Ovary (tissue), 9 donors: Measurements from ENCODE around the gene CCL4. TPM values are rescaled to one million over a fixed set of nuclear protein-coding genes. Genes with fewer than 3 reads are reported as not detected.
"Not testable (repeated sequence)": the region's sequence is repeated elsewhere in the genome, so short reads cannot be mapped to it uniquely, and the experiment has no call there.

ENCODE experiments used
- DNase-seq, 5 donors: peaks; one replicate each; pipeline ENCODE4 v3.0.0-alpha.2; 2019 to 2020
- H3K27ac ChIP-seq, 2 donors: fragments of 200-600 bp; one replicate each; pipeline versions ENCODE4 v1.5.1 to v1.8.0; 2019 to 2022
- H3K27me3 ChIP-seq: fragments of 200-600 bp; one replicate; pipeline ENCODE4 v1.8.0; 2022
- H3K36me3 ChIP-seq: fragments of 200-600 bp; sonication (generic); one replicate; pipeline ENCODE4 v1.5.1; 2019
- H3K4me1 ChIP-seq: one replicate; pipeline ENCODE4 v1.8.1; 2013; ENCODE audit warnings: mild to moderate bottlenecking, moderate library complexity; ENCODE audit not compliant: insufficient read depth
- H3K4me3 ChIP-seq: fragments of 200-600 bp; sonication (generic); one replicate; pipeline ENCODE4 v1.5.1; 2017
- H3K9me3 ChIP-seq, 2 donors: fragments of 200-600 bp in 1 of 2; sonication (generic) in 1 of 2; one replicate each; pipeline versions ENCODE4 v1.5.1 to v1.8.1; 2013 to 2019; ENCODE audit warnings: mild to moderate bottlenecking in 1 of 2, moderate library complexity in 1 of 2
- EP300 ChIP-seq: sonication (generic); formaldehyde crosslinking; IDR thresholded peaks from one replicate; pipeline ENCODE4 v1.6.1; 2017; ENCODE audit warnings: antibody characterized with exemption
- POLR2A ChIP-seq: fragments of 450-650 bp; IDR thresholded peaks from one replicate; pipeline ENCODE4 v1.6.1; 2017; ENCODE audit warnings: antibody characterized with exemption, mild to moderate bottlenecking, moderate library complexity
- WGBS, 3 donors: extraction: QIAGEN DNeasy Blood & Tissue Kit in 1 of 3; methylation state at CpG; one replicate each; pipeline versions ENCODE4 v1.1.5 to v1.1.7; 2013 to 2017; 5-methylcytosine and 5-hydroxymethylcytosine counted together
- intact Hi-C, 4 donors: fragments of 100-400 bp; cut with DNase I; formaldehyde crosslinking; loops; one replicate each; pipeline versions ENCODE4 v1.11.0 to v1.15.1; 2022 to 2023
- polyA plus RNA-seq, 2 donors: library from polyadenylated mRNA; stranded (reverse); fragments of 200-250 nt in 1 of 2; fragments of 350-450 nt in 1 of 2; fragmentation: Illumina TruSeq in 1 of 2; extraction: RNeasy Lipid Tissue Mini Kit (QIAGEN cat#74804) in 1 of 2; gene quantifications; one replicate each; pipeline ENCODE4 v1.2.3, GENCODE V29; 2013 to 2014
- total RNA-seq, 7 donors: library from RNA; depleted of rRNA in 2 of 7; stranded (reverse); fragments of >200 nt in 2 of 7; fragmentation: NEBNext Ultra II Directional in 3 of 7; extraction: Animal tissue kit (Norgen Biotek cat#: 25700) in 3 of 7; gene quantifications; one replicate each; pipeline versions ENCODE4 v1.1.0 to v1.2.4, GENCODE V29; 2016 to 2023
- TF ChIP-seq, protein P1 (sequence below), 3 donors: fragments of 450-650 bp in 2 of 3; fragments of 200-600 bp in 1 of 3; IDR thresholded peaks; one replicate each; pipeline versions ENCODE4 v1.5.1 to v1.8.0; 2016 to 2022; ENCODE audit warnings: antibody characterized with exemption in 3 of 3, mild to moderate bottlenecking in 1 of 3
- donor health status: DM: no; HTN: no; CAD: no; lungs with moderate emphysema.
- donor health status: DM: no; HTN: no; CAD: no.
- donor health status: Bipolar disorder and iron deficiency.
- donor health status: DM: yes; HTN: yes; CAD: no.
- donor health status: DM: no; HTN: no; CAD: no.
- donor health status: DM: yes; HTN: yes; CAD: no.

CCL4 gene
- total and polyA plus RNA-seq, 9 donors, result 1.1 to 17.2 (median 2.3) TPM

DNA sequence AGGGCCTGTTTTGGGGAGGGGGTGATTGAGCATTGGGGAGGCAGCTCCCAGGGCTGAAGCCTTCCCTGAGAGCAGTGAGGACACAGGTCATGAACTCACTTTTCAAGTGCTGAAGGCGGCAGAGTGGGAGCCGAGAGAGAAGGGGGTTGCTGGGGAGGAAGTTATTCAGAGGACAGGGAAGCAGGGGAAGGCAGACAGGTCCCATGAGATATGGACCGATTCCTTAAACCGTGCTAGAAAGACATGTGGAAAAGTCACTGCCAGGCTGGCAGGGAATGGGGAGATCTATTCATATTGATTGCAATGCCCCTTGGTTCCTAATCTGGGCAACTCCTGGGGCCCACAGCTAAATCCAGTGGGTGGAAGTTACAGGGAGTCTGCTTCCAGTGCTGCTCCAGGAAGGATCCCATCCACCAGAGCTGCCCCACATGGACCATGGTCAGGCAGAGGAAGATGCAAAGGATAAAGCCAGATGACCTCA lies 1.1 kb downstream of the CCL4 start:
- H3K27ac ChIP-seq, result no peak overlapping the region
- H3K27me3 ChIP-seq, result no peaks in the 10 kb centered on the region
- DNase-seq, result no peak
- H3K4me3 ChIP-seq, result no peak overlapping the region
- H3K36me3 ChIP-seq, result no peaks in the 10 kb centered on the region
- H3K9me3 ChIP-seq, result no peaks in the 10 kb centered on the region
- 30 to 49% (median 32%) methylated on average over 4 of the region's 4 CpGs for WGBS, 3 donors
- no peak for TF ChIP-seq POLR2A
- intact Hi-C loops, result no loop called here
- no peaks in the 10 kb centered on the region for H3K4me1 ChIP-seq

DNA sequence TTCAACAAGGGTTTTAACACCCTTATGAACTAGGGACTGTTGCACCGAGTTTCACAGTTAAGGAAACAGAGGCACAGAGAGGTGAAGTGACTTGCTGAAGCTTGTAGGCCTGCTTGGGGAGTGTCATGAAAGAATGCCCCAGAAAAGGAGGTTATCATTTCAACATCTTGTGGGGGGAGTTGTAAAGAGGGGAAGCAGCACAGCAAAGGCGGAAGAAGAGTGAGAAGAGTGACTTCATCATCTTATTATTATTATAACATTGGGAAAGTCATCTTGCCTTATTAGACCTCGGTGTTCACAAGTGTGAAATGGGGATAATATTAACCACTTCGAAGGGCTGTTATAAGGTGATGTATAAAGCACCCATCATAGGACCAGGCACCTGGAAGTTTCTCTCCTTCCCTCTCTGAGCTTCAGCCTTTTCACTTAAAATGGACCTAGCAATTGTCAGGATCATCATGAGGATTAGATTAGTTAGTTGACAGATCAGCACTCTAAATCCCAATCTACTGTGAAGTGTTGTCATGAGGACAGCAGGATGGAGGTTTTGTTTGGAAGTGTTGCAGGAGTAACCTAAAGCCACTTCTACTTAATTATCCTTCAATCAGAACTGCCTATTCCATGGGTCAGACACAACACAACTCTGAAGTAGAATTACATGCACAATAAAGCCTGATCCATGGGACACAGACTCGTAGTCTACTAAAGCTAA lies 2.3 kb downstream of the CCL4 start:
- Histone ChIP-seq H3K27me3 (no peaks in the 10 kb centered on the region), H3K36me3 (no peaks in the 10 kb centered on the region), H3K9me3 (no peaks in the 10 kb centered on the region), H3K27ac (no peak overlapping the region), H3K4me3 (no peak overlapping the region), H3K4me1 (no peaks in the 10 kb centered on the region)
- WGBS, 3 donors, result 77 to 84% (median 82%) methylated on average over 5 of the region's 5 CpGs
- no peak for DNase-seq
- intact Hi-C loops, result no loop called here
- no peak for TF ChIP-seq EP300
- TF ChIP-seq, protein P1, sequence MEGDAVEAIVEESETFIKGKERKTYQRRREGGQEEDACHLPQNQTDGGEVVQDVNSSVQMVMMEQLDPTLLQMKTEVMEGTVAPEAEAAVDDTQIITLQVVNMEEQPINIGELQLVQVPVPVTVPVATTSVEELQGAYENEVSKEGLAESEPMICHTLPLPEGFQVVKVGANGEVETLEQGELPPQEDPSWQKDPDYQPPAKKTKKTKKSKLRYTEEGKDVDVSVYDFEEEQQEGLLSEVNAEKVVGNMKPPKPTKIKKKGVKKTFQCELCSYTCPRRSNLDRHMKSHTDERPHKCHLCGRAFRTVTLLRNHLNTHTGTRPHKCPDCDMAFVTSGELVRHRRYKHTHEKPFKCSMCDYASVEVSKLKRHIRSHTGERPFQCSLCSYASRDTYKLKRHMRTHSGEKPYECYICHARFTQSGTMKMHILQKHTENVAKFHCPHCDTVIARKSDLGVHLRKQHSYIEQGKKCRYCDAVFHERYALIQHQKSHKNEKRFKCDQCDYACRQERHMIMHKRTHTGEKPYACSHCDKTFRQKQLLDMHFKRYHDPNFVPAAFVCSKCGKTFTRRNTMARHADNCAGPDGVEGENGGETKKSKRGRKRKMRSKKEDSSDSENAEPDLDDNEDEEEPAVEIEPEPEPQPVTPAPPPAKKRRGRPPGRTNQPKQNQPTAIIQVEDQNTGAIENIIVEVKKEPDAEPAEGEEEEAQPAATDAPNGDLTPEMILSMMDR (IDR thresholded peaks at IDR 0.05), result no peak
- no peak for TF ChIP-seq POLR2A

DNA sequence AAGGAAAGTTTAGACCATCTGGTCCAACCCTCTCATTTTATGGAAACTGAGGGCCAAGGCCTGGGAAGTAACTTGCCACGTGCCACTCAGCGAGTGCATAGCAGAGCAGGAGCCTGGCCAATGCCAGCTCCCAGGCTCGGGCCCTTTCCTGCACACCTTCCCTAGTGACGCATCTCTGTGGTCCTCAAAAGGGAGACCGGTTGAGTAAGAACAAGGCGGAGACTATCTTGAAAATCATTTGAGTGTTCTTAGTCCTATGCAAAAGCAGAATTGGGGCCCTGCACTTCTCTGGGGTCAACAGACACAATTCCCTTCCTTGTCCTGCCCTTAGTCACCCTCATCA lies 2.8 kb downstream of the CCL4 start:
- H3K4me1 ChIP-seq, result no peaks in the 10 kb centered on the region
- intact Hi-C loops, result no loop called here
- no peak overlapping the region for H3K4me3 ChIP-seq
- 88 to 91% (median 89%) methylated on average over 6 of the region's 6 CpGs for WGBS, 3 donors
- H3K9me3 ChIP-seq, result no peaks in the 10 kb centered on the region
- no peaks in the 10 kb centered on the region for H3K27me3 ChIP-seq
- no peaks in the 10 kb centered on the region for H3K36me3 ChIP-seq
- DNase-seq, result no peak
- no peak overlapping the region for H3K27ac ChIP-seq
- TF ChIP-seq POLR2A (no peak), EP300 (no peak)
- TF ChIP-seq, protein P1 (IDR thresholded peaks at IDR 0.05), result no peak

- H3K27ac ChIP-seq, result no peak overlapping the region
- no peaks in the 10 kb centered on the region for H3K4me1 ChIP-seq
- H3K27me3 ChIP-seq, result no peaks in the 10 kb centered on the region
- intact Hi-C loops, result no loop called here
- DNase-seq, result no peak
- WGBS, 3 donors, result 90 to 95% (median 90%) methylated on average over 3 of the region's 3 CpGs
- H3K4me3 ChIP-seq, result no peak overlapping the region
- H3K9me3 ChIP-seq, result no peaks in the 10 kb centered on the region
- no peaks in the 10 kb centered on the region for H3K36me3 ChIP-seq
- TF ChIP-seq EP300 (no peak), POLR2A (no peak)
- TF ChIP-seq, protein P1 (IDR thresholded peaks at IDR 0.05), result no peak
Measured at GRCh38 chr17:36107660-36108059, 4.0 kb downstream of the CCL4 start.

DNA sequence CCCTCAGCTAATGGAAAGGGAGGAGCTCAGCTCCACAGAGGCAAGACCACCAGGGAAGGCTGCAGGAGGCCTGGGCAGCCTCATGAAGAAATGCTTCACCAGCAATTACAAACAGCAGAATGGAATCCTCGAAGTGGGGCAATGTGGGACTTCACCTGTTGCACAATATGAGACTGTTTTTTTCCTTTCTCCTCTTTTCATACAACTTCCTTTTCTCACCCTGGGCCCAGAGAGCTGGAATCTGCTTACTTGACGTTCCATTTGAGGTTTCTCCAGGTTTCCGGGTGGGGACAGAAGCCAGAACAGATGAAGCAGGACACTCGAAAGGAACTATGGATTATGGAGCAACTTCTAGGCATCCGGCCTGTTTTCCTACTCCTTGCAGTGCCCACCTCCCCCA lies 4.6 kb downstream of the CCL4 start:
- H3K36me3 ChIP-seq, H3K27ac ChIP-seq, H3K9me3 ChIP-seq, intact Hi-C loops, H3K4me3 ChIP-seq, H3K27me3 ChIP-seq, DNase-seq, H3K4me1 ChIP-seq: not testable (repeated sequence)
- WGBS, 3 donors, result 73 to 92% (median 82%) methylated on average over 5 of the region's 5 CpGs
